ENCODE measurements around the gene ATPAF1. TPM values are rescaled to one million over a fixed set of nuclear protein-coding genes. Genes with fewer than 3 reads are reported as not detected.

Gene ATPAF1
- total and polyA plus RNA-seq, 4 experiments from 2014 or later: 32.9 to 128 (median 57.1) TPM

DNA sequence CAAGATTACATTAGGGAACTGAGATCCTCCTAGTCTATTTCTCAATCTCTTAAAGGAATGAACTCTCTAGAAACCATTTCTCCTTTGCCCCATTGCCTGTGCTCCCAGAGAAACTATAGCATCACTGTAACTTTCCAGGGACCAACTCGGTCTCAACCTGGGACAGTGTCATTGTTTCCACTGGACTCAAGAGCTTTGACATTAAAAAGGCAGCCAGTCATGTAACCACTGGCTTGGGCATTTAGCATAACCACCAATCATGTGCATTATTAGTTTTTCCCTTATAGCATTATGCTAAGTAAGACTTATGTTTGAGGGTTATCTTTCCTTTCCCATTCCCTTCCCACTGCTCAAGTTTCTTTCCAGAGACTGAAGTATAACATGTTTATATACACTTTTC, 21.7 kb upstream of the ATPAF1 start:
- Histone ChIP-seq H3K27ac (ENCODE audit: low read depth, low read length) (peak overlapping the region; percentile 6), H3K4me1 (ENCODE audit: insufficient read depth, low read length) (no peaks in the 10 kb centered on the region), H3K27me3 (ENCODE audit: insufficient read depth, low read length) (no peaks in the 10 kb centered on the region), H3K9me3 (ENCODE audit: control insufficient read depth in 1 of 2, low read length in 2 of 2) (no peaks in the 10 kb centered on the region), H3K36me3 (ENCODE audit: insufficient read depth, low read length) (peaks cover 78% of the 10 kb centered on the region), H3K4me3 (ENCODE audit: low read length in 2 of 2) (no peak overlapping the region)
- no peak for DNase-seq
- ChIA-PET CTCF (ENCODE audit: partially characterized antibody) (no interaction called here), POLR2A (ENCODE audit: partially characterized antibody) (interaction anchor here (1.5 kb wide), 1 partner anchor 12 kb away, joined by 4 read pairs; no protein-coding TSS in a partner anchor)
- Mint-ChIP-seq H3K36me3 (peaks cover 55 to 85% of the 10 kb centered on the region in 2 donors), H3K4me3 (no peak overlapping the region), H3K27me3 (no peaks in the 10 kb centered on the region), H3K27ac (peak overlapping the region in 1 of 7 donors; percentile 25), H3K9me3 (no peaks in the 10 kb centered on the region), H3K4me1 (peaks cover 0 to 5% (median 1%) of the 10 kb centered on the region in 4 donors)
- intact Hi-C loops (cut with micrococcal nuclease): no loop called here

DNA sequence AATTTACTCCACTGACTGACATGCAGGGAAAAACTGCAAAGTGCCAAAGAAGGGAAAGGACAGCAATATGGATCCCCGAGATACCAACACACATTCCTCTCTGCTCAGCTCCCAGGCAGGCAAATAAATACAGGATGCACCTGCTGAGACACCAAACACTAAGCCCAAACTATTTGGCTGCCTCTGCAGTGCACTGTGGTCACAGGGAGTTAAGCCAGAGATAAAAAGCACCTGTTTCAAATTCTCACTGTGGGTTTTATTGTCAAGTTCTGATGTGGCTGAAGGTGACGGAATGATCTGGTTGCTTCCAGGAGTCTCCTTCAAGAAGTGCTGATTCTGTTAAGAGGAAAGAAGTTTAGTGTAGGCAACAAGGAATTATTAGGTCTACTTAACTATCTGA, 21.2 kb upstream of the ATPAF1 start:
- H3K4me1 Mint-ChIP-seq: peaks cover 0 to 5% (median 1%) of the 10 kb centered on the region in 4 donors

DNA sequence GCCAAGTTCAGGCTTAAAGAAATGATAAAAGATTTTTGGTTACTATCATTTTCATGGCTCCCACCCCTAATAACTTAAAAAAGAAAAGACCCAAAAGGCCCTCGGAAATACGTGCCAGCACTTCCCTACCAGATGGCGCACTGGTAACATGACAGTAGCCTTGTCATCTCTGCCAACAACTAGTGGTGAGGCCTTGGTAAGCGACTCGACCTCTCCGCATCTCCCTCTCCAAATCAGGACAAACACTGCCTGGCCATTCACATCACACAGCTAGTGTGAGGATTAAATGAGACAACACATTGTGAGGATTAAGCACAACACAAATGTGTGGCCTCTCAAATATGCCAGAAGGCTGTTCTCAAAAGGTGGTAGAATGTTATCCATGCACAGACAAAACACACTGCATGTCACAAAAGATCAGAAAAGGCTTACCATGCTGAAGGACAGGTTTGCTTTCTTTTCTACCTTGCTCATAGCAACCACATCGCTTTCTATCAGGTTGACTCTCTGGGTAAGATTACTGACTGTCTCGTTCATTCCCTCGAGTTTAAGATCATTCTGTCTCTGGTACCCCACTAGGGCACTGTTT, 19.9 kb upstream of the ATPAF1 start:
- POLR2A ChIA-PET (ENCODE audit: partially characterized antibody): no interaction called here
- CTCF ChIA-PET (ENCODE audit: partially characterized antibody): interaction anchor here (1.1 kb wide), 1 partner anchor 17 kb away, joined by 3 read pairs; no protein-coding TSS in a partner anchor
- DNase-seq: no peak
- Mint-ChIP-seq H3K27ac (peak overlapping the region in 4 of 7 donors; percentile 13 to 74 (median 66)), H3K27me3 (no peaks in the 10 kb centered on the region), H3K36me3 (peaks cover 72 to 91% of the 10 kb centered on the region in 2 donors), H3K4me3 (no peak overlapping the region), H3K4me1 (peaks cover 0 to 3% (median 0%) of the 10 kb centered on the region in 4 donors), H3K9me3 (no peaks in the 10 kb centered on the region)
- Histone ChIP-seq H3K4me1 (ENCODE audit: insufficient read depth, low read length) (no peaks in the 10 kb centered on the region), H3K27me3 (ENCODE audit: insufficient read depth, low read length) (no peaks in the 10 kb centered on the region), H3K9me3 (ENCODE audit: control insufficient read depth in 1 of 2, low read length in 2 of 2) (no peaks in the 10 kb centered on the region), H3K27ac (ENCODE audit: low read depth, low read length) (no peak overlapping the region), H3K4me3 (ENCODE audit: low read length in 2 of 2) (no peak overlapping the region), H3K36me3 (ENCODE audit: insufficient read depth, low read length) (peaks cover 85% of the 10 kb centered on the region)
- intact Hi-C loops (cut with micrococcal nuclease): no loop called here

More for the DNA sequence above, 21.2 kb upstream of the ATPAF1 start:
- Mint-ChIP-seq H3K36me3 (peaks cover 60 to 86% of the 10 kb centered on the region in 2 donors), H3K27me3 (no peaks in the 10 kb centered on the region), H3K27ac (peak overlapping the region in 3 of 7 donors; percentile 2 to 25 (median 23)), H3K4me3 (no peak overlapping the region), H3K9me3 (no peaks in the 10 kb centered on the region)
- Histone ChIP-seq H3K4me1 (ENCODE audit: insufficient read depth, low read length) (no peaks in the 10 kb centered on the region), H3K36me3 (ENCODE audit: insufficient read depth, low read length) (peaks cover 83% of the 10 kb centered on the region), H3K27me3 (ENCODE audit: insufficient read depth, low read length) (no peaks in the 10 kb centered on the region), H3K4me3 (ENCODE audit: low read length in 2 of 2) (no peak overlapping the region), H3K9me3 (ENCODE audit: control insufficient read depth in 1 of 2, low read length in 2 of 2) (no peaks in the 10 kb centered on the region), H3K27ac (ENCODE audit: low read depth, low read length) (peak overlapping the region; percentile 6)
- no peak for DNase-seq
- CTCF ChIA-PET (ENCODE audit: partially characterized antibody): no interaction called here
- intact Hi-C loops (cut with micrococcal nuclease): no loop called here
- POLR2A ChIA-PET (ENCODE audit: partially characterized antibody): no interaction called here

DNA sequence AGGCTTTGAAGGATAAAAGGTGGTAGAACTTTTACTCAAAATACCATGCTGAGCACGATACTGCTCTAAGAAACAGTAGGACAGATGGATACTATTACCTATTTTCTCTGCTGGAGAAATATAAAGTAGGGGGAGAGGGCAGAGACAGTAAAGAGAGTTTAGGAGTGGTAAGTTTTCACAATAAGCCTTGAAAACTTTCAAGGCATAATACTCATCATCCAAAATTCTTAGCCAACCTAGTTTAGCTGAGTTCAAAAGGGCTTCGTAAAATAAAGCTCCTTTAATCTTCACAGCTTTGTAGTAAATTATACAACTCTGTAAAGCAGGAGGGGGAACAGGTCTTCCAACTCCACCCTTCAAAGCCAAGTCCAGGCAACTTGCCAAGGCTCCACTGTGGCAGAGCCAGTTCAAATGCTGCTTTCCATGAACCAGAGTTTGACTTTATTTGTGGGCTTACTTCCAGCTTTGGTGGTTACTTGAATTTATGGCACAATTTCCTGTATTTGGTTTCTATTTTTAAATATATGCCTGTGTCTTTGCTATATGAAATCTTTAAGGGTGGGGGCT, 19.0 kb upstream of the ATPAF1 start:
- Mint-ChIP-seq H3K9me3 (no peaks in the 10 kb centered on the region), H3K27ac (peak overlapping the region in 3 of 7 donors; percentile 34 to 68 (median 39)), H3K36me3 (peaks cover 74 to 90% of the 10 kb centered on the region in 2 donors), H3K4me1 (peaks cover 0 to 2% (median 0%) of the 10 kb centered on the region in 4 donors), H3K27me3 (no peaks in the 10 kb centered on the region), H3K4me3 (no peak overlapping the region)
- no peaks in the 10 kb centered on the region for H3K27me3 ChIP-seq (ENCODE audit: insufficient read depth, low read length)
- H3K9me3 ChIP-seq (ENCODE audit: control insufficient read depth in 1 of 2, low read length in 2 of 2): no peaks in the 10 kb centered on the region
- CTCF ChIA-PET (ENCODE audit: partially characterized antibody): interaction anchor here (1.0 to 1.1 kb wide), 2 partner anchors 18 kb away, joined by 3 read pairs; no protein-coding TSS in a partner anchor
- POLR2A ChIA-PET (ENCODE audit: partially characterized antibody): no interaction called here
- peaks cover 93% of the 10 kb centered on the region for H3K36me3 ChIP-seq (ENCODE audit: insufficient read depth, low read length)
- DNase-seq: no peak
- H3K4me3 ChIP-seq (ENCODE audit: low read length in 2 of 2): no peak overlapping the region
- no peaks in the 10 kb centered on the region for H3K4me1 ChIP-seq (ENCODE audit: insufficient read depth, low read length)
- H3K27ac ChIP-seq (ENCODE audit: low read depth, low read length): no peak overlapping the region
- intact Hi-C loops (cut with micrococcal nuclease): no loop called here

DNA sequence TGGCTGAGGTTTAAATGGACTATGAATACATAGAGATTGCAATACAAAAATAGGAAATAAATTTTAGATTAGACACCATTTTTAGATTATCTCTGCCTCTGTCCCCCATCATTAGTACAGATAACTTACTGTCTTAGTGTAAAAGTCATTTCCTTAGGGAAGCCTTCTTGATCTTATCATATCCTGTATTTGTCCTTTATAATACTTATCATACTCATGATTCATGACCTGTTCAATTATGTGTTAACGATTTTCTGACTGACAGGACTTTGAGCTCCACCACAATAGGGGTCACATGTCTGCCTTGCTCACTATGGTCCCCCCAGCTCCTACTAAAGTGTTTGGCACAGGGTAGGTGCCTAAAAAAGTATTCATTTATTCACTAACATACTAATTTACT, 18.1 kb upstream of the ATPAF1 start:
- Mint-ChIP-seq H3K27me3 (no peaks in the 10 kb centered on the region), H3K27ac (peak overlapping the region in 3 of 7 donors; percentile 26 to 68 (median 43)), H3K36me3 (peaks cover 76 to 89% of the 10 kb centered on the region in 2 donors), H3K4me3 (no peak overlapping the region), H3K4me1 (peaks cover 0 to 2% (median 0%) of the 10 kb centered on the region in 4 donors), H3K9me3 (no peaks in the 10 kb centered on the region)
- H3K4me3 ChIP-seq (ENCODE audit: low read length in 2 of 2): no peak overlapping the region
- DNase-seq: no peak
- intact Hi-C loops (cut with micrococcal nuclease): no loop called here
- ChIA-PET POLR2A (ENCODE audit: partially characterized antibody) (no interaction called here), CTCF (ENCODE audit: partially characterized antibody) (interaction anchor here (2.9 kb wide), 1 partner anchor 39 kb away, joined by 9 read pairs; no protein-coding TSS in a partner anchor)
- H3K27ac ChIP-seq (ENCODE audit: low read depth, low read length): no peak overlapping the region
- H3K27me3 ChIP-seq (ENCODE audit: insufficient read depth, low read length): no peaks in the 10 kb centered on the region
- H3K36me3 ChIP-seq (ENCODE audit: insufficient read depth, low read length): peaks cover 94% of the 10 kb centered on the region
- H3K4me1 ChIP-seq (ENCODE audit: insufficient read depth, low read length): no peaks in the 10 kb centered on the region
- H3K9me3 ChIP-seq (ENCODE audit: control insufficient read depth in 1 of 2, low read length in 2 of 2): no peaks in the 10 kb centered on the region

DNA sequence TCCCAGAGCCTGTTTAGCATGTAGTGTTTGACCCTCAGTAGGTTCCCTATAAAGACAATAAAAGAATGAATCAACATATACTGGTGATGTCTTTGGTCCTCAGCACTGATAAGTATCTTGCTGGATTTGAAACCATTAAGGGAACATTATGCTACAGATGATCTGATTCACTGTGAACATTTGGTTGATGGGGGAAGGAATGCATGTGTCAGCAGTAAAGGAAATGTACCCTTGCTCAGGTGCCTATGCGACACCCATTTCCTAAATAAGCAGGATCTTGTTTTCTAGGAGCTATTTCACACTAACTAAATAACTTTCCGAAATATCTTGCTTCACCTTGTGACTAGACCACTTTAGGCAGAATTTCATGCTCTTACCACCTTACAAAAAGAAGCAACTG, 16.5 kb upstream of the ATPAF1 start:
- no peak overlapping the region for H3K27ac Mint-ChIP-seq
- H3K9me3 Mint-ChIP-seq: peaks cover 0 to 2% (median 0%) of the 10 kb centered on the region in 8 donors
- intact Hi-C loops (cut with micrococcal nuclease): no loop called here
- no peaks in the 10 kb centered on the region for H3K9me3 ChIP-seq (ENCODE audit: control insufficient read depth in 1 of 2, low read length in 2 of 2)
- peaks cover 0 to 5% (median 0%) of the 10 kb centered on the region in 4 donors for H3K4me1 Mint-ChIP-seq
- no peak for DNase-seq
- peaks cover 93% of the 10 kb centered on the region for H3K36me3 ChIP-seq (ENCODE audit: insufficient read depth, low read length)
- H3K4me3 ChIP-seq (ENCODE audit: low read length in 2 of 2): no peak overlapping the region
- no peaks in the 10 kb centered on the region for H3K4me1 ChIP-seq (ENCODE audit: insufficient read depth, low read length)
- H3K36me3 Mint-ChIP-seq: peaks cover 83 to 91% of the 10 kb centered on the region in 2 donors
- H3K27ac ChIP-seq (ENCODE audit: low read depth, low read length): no peak overlapping the region
- CTCF ChIA-PET (ENCODE audit: partially characterized antibody): interaction anchor here (1.1 to 2.9 kb wide), 2 partner anchors 32 to 40 kb away, joined by 3 to 9 read pairs; no protein-coding TSS in a partner anchor
- no peaks in the 10 kb centered on the region for H3K27me3 Mint-ChIP-seq
- no peak overlapping the region for H3K4me3 Mint-ChIP-seq
- POLR2A ChIA-PET (ENCODE audit: partially characterized antibody): interaction anchor here (1.5 to 1.7 kb wide), 2 partner anchors 8 to 79 kb away, joined by 4 read pairs; no protein-coding TSS in a partner anchor
- H3K27me3 ChIP-seq (ENCODE audit: insufficient read depth, low read length): no peaks in the 10 kb centered on the region

DNA sequence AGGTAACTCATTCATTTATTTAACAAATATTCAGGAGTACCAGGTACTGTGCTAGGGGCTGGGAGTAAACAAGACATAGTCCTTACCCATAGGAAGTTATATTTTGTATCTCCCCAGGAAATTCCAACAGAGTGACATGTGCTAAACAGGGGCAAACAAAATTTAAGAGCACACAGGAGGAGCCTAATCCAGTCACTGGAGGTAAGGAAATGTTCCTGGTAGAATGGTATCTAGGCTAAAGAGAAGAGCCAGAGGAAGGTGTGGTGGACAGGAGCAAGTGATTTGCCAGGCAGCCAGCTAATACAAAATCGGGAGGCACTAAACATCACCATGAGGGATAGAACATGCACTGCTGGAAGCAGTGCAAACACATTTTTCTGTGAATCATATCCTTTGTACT, 13.9 kb upstream of the ATPAF1 start:
- ChIA-PET POLR2A (ENCODE audit: partially characterized antibody) (interaction anchor here (1.2 to 1.4 kb wide), 2 partner anchors 14 to 66 kb away, joined by 3 to 5 read pairs; no protein-coding TSS in a partner anchor), CTCF (ENCODE audit: partially characterized antibody) (interaction anchor here (0.9 kb wide), 1 partner anchor 13 kb away, joined by 3 read pairs; no protein-coding TSS in a partner anchor)
- Histone ChIP-seq H3K4me3 (ENCODE audit: low read length in 2 of 2) (no peak overlapping the region), H3K27ac (ENCODE audit: low read depth, low read length) (no peak overlapping the region), H3K9me3 (ENCODE audit: control insufficient read depth in 1 of 2, low read length in 2 of 2) (no peaks in the 10 kb centered on the region), H3K4me1 (ENCODE audit: insufficient read depth, low read length) (peaks cover 1% of the 10 kb centered on the region), H3K36me3 (ENCODE audit: insufficient read depth, low read length) (peaks cover 72% of the 10 kb centered on the region), H3K27me3 (ENCODE audit: insufficient read depth, low read length) (no peaks in the 10 kb centered on the region)
- no peak for DNase-seq
- Mint-ChIP-seq H3K4me1 (peaks cover 3 to 10% (median 6%) of the 10 kb centered on the region in 4 donors), H3K9me3 (peaks cover 0 to 2% (median 0%) of the 10 kb centered on the region in 8 donors), H3K36me3 (peaks cover 76 to 88% of the 10 kb centered on the region in 2 donors), H3K27me3 (no peaks in the 10 kb centered on the region), H3K27ac (peak overlapping the region in 3 of 7 donors; percentile 37 to 95 (median 73)), H3K4me3 (no peak overlapping the region)
- intact Hi-C loops (cut with micrococcal nuclease): no loop called here

Measured in CD4-positive, alpha-beta memory T cell (primary cell).